Measurements from ENCODE around the gene PRRX2.

Gene PRRX2

GRCh38 chr9:129724456-129725190, 59.2 kb downstream of the PRRX2 start:
- H3K36me3 Mint-ChIP-seq (ENCODE audit: low read depth) = peaks cover 3% of the 10 kb centered on the region
- no peak for TF ChIP-seq CTCF (IDR thresholded peaks at IDR 0.05; ENCODE audit: unreplicated experiment in 3 of 3)

GRCh38 chr9:129725795-129726251, 60.4 kb downstream of the PRRX2 start:
- Mint-ChIP-seq H3K36me3 (ENCODE audit: low read depth) (no peaks in the 10 kb centered on the region), H3K27me3 (ENCODE audit: low read depth) (peaks cover 27% of the 10 kb centered on the region), H3K9me3 (no peaks in the 10 kb centered on the region), H3K27ac (peak overlapping the region in 2 of 3 experiments; percentile 31 to 40), H3K4me3 (no peak overlapping the region), H3K4me1 (peaks cover 16% of the 10 kb centered on the region)
- no peak for TF ChIP-seq CTCF (IDR thresholded peaks at IDR 0.05; ENCODE audit: unreplicated experiment in 3 of 3)

More at GRCh38 chr9:129724456-129725190, 59.2 kb downstream of the PRRX2 start:
- Mint-ChIP-seq H3K9me3 (no peaks in the 10 kb centered on the region), H3K4me3 (no peak overlapping the region), H3K27ac (no peak overlapping the region), H3K4me1 (peaks cover 16% of the 10 kb centered on the region), H3K27me3 (ENCODE audit: low read depth) (peaks cover 29% of the 10 kb centered on the region)

GRCh38 chr9:129726322-129727160, 61.1 kb downstream of the PRRX2 start:
- peak overlapping the region in 1 of 3 experiments; percentile 40 for H3K27ac Mint-ChIP-seq
- H3K27me3 Mint-ChIP-seq (ENCODE audit: low read depth) = peaks cover 32% of the 10 kb centered on the region
- peak overlapping the region in 1 of 3 experiments; percentile 37 for H3K4me3 Mint-ChIP-seq
- no peaks in the 10 kb centered on the region for H3K9me3 Mint-ChIP-seq
- peak; percentile 77 to 89 (median 88) for TF ChIP-seq CTCF (IDR thresholded peaks at IDR 0.05; ENCODE audit: unreplicated experiment in 3 of 3)
- H3K36me3 Mint-ChIP-seq (ENCODE audit: low read depth) = no peaks in the 10 kb centered on the region
- H3K4me1 Mint-ChIP-seq = peaks cover 16% of the 10 kb centered on the region

- H3K9me3 Mint-ChIP-seq = no peaks in the 10 kb centered on the region
Observed at GRCh38 chr9:129728744-129729143, 63.3 kb downstream of the PRRX2 start.

GRCh38 chr9:129731477-129732085, 66.1 kb downstream of the PRRX2 start:
- H3K36me3 Mint-ChIP-seq (ENCODE audit: low read depth) = no peaks in the 10 kb centered on the region
- H3K27me3 Mint-ChIP-seq (ENCODE audit: low read depth) = peaks cover 41% of the 10 kb centered on the region
- no peak overlapping the region for H3K27ac Mint-ChIP-seq
- no peak overlapping the region for H3K4me3 Mint-ChIP-seq
- H3K9me3 Mint-ChIP-seq = no peaks in the 10 kb centered on the region
- no peak for TF ChIP-seq CTCF (IDR thresholded peaks at IDR 0.05; ENCODE audit: unreplicated experiment in 3 of 3)
- peaks cover 3% of the 10 kb centered on the region for H3K4me1 Mint-ChIP-seq

More at GRCh38 chr9:129728744-129729143, 63.3 kb downstream of the PRRX2 start:
- Mint-ChIP-seq H3K27me3 (ENCODE audit: low read depth) (peaks cover 44% of the 10 kb centered on the region), H3K4me3 (no peak overlapping the region), H3K36me3 (ENCODE audit: low read depth) (no peaks in the 10 kb centered on the region), H3K27ac (no peak overlapping the region), H3K4me1 (peaks cover 16% of the 10 kb centered on the region)
- TF ChIP-seq CTCF (IDR thresholded peaks at IDR 0.05; ENCODE audit: unreplicated experiment in 3 of 3) = no peak
